Measurements from ENCODE around the gene C2orf49.

DNA sequence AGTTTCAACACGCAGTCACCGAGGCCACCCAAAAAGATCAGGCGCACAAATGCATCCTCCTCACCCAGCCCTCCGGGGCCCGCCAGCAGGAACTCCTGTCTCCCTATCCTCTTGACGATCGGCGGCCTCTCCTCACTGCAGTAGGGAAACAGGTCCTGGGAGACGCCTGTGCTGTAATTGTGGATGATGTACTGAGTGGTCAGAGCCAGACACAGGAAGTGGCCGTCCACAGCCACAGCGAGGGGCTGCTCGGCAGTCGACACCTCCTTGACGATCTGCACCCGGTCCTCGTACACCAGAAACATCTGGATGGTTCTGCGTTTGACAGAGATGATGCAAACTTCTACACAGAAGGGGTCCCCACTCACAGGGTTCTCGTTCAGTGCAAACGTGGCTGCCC, 29.8 kb upstream of the C2orf49 start:
- no peak for TF ChIP-seq CTCF (IDR thresholded peaks at IDR 0.05)
- TF ChIP-seq POLR2A (IDR thresholded peaks at IDR 0.05) = no peak
